Measurements from ENCODE around the gene CTSD. TPM values are rescaled to one million over a fixed set of nuclear protein-coding genes. Genes with fewer than 3 reads are reported as not detected.

The CTSD gene
- total and polyA plus RNA-seq, 2 of the 8 experiments (the other 6 are each of a cell fraction or from before 2014, with no cell fraction given): 169 to 173 TPM

DNA sequence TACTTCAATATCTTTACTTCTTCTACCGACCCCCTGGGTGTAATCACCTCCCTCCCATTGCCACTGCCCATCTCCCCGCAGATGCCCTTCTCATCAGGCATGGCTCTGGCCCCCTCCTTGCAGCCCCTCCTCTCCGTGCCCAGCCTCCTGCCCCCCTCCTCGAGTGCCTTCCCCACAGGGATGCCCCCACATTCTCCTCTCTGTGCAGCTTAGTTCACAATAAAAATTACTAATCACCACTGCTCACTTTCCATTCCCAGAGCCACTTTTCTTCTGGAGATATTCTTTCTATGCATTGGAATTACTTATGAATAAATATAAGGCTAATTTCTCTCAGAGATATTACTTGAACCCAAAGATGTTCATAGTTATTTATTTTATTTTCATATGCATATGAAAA, 35.4 kb downstream of the CTSD start (continued):
- TF ChIP-seq RFX5 (IDR thresholded peaks at IDR 0.05; ENCODE audit: borderline replicate concordance, low read depth, low read length) (no peak), CHD2 (IDR thresholded peaks at IDR 0.05; ENCODE audit: low read length) (no peak)
